ENCODE data around the gene MFAP2. TPM values are rescaled to one million over a fixed set of nuclear protein-coding genes. Genes with fewer than 3 reads are reported as not detected.

MFAP2 gene
- total and polyA plus RNA-seq, 2 donors from 2014 or later = 7.2 to 8.2 TPM

DNA sequence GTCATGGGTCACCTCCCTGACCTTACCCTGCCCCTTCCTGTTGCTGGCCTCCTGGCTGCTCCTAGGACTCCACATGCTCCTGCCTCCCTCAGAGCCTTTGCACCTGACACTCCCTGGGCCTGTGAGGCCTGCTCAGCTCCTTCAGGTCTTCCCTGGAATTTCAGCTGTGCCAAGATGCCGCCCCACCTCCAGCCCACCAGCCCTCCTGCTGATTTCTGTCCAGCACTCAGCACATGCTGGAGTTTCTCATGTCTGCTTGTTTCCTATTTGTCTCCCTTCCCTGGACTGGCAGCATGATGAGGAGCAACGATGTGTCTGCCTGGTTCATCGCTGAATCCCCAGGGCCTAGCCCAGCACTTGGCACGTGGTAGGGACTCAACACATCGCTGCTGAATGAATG, 3.0 kb downstream of the MFAP2 start:
- H3K36me3 ChIP-seq (ENCODE audit: control insufficient read depth in 2 of 3, insufficient read depth in 3 of 3, low read length in 3 of 3) = no peaks in the 10 kb centered on the region
- H3K4me1 ChIP-seq (ENCODE audit: control insufficient read depth in 2 of 3, insufficient read depth in 2 of 3, low read depth in 1 of 3, low read length in 3 of 3) = no peaks in the 10 kb centered on the region
- no peaks in the 10 kb centered on the region for H3K27me3 ChIP-seq (ENCODE audit: control insufficient read depth, insufficient read depth, low read length)
- no peak overlapping the region for H3K9ac ChIP-seq (ENCODE audit: low read length in 3 of 3)
- H3K9me3 ChIP-seq (ENCODE audit: control insufficient read depth in 2 of 3, insufficient read depth in 1 of 3, low read length in 3 of 3) = no peaks in the 10 kb centered on the region
- TF ChIP-seq, protein P1, sequence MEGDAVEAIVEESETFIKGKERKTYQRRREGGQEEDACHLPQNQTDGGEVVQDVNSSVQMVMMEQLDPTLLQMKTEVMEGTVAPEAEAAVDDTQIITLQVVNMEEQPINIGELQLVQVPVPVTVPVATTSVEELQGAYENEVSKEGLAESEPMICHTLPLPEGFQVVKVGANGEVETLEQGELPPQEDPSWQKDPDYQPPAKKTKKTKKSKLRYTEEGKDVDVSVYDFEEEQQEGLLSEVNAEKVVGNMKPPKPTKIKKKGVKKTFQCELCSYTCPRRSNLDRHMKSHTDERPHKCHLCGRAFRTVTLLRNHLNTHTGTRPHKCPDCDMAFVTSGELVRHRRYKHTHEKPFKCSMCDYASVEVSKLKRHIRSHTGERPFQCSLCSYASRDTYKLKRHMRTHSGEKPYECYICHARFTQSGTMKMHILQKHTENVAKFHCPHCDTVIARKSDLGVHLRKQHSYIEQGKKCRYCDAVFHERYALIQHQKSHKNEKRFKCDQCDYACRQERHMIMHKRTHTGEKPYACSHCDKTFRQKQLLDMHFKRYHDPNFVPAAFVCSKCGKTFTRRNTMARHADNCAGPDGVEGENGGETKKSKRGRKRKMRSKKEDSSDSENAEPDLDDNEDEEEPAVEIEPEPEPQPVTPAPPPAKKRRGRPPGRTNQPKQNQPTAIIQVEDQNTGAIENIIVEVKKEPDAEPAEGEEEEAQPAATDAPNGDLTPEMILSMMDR (IDR thresholded peaks at IDR 0.05; ENCODE audit: borderline replicate concordance, extremely low read depth, insufficient read depth) = no peak
- DNase-seq (no peak), FAIRE-seq (no peak)
- intact Hi-C loops (cut with DNase I) = loop anchor here (10.0 kb wide), 1 partner anchor 67 kb away; no protein-coding TSS in a partner anchor
- H3K27ac ChIP-seq (ENCODE audit: low read depth in 2 of 2, low read length in 2 of 2) = no peak overlapping the region
- H3K4me3 ChIP-seq (ENCODE audit: low read length in 3 of 3) = no peak overlapping the region

- Histone ChIP-seq H3K27me3 (ENCODE audit: control insufficient read depth, insufficient read depth, low read length) (no peaks in the 10 kb centered on the region), H3K4me3 (ENCODE audit: low read length in 3 of 3) (no peak overlapping the region), H3K4me1 (ENCODE audit: control insufficient read depth in 2 of 3, insufficient read depth in 2 of 3, low read depth in 1 of 3, low read length in 3 of 3) (no peaks in the 10 kb centered on the region), H3K9ac (ENCODE audit: low read length in 3 of 3) (no peak overlapping the region), H3K36me3 (ENCODE audit: control insufficient read depth in 2 of 3, insufficient read depth in 3 of 3, low read length in 3 of 3) (no peaks in the 10 kb centered on the region), H3K9me3 (ENCODE audit: control insufficient read depth in 2 of 3, insufficient read depth in 1 of 3, low read length in 3 of 3) (no peaks in the 10 kb centered on the region), H3K27ac (ENCODE audit: low read depth in 2 of 2, low read length in 2 of 2) (no peak overlapping the region)
- intact Hi-C loops (cut with DNase I) = loop anchor here (10.0 kb wide), 1 partner anchor 68 kb away; no protein-coding TSS in a partner anchor
- DNase-seq = no peak
- TF ChIP-seq, protein P1 (IDR thresholded peaks at IDR 0.05; ENCODE audit: borderline replicate concordance, extremely low read depth, insufficient read depth) = no peak
- no peak for FAIRE-seq
These were observed 3.5 kb downstream of the MFAP2 start for GRCh38 chr1:16976966-16977365.

- TF ChIP-seq, protein P1 (IDR thresholded peaks at IDR 0.05; ENCODE audit: borderline replicate concordance, extremely low read depth, insufficient read depth) = no peak
- DNase-seq (no peak), FAIRE-seq (no peak)
- H3K4me1 ChIP-seq (ENCODE audit: control insufficient read depth in 2 of 3, insufficient read depth in 2 of 3, low read depth in 1 of 3, low read length in 3 of 3) = no peaks in the 10 kb centered on the region
- no peaks in the 10 kb centered on the region for H3K36me3 ChIP-seq (ENCODE audit: control insufficient read depth in 2 of 3, insufficient read depth in 3 of 3, low read length in 3 of 3)
- H3K4me3 ChIP-seq (ENCODE audit: low read length in 3 of 3) = no peak overlapping the region
- no peaks in the 10 kb centered on the region for H3K9me3 ChIP-seq (ENCODE audit: control insufficient read depth in 2 of 3, insufficient read depth in 1 of 3, low read length in 3 of 3)
- H3K9ac ChIP-seq (ENCODE audit: low read length in 3 of 3) = no peak overlapping the region
- intact Hi-C loops (cut with DNase I) = loop anchor here (10.0 kb wide), 1 partner anchor 69 kb away; no protein-coding TSS in a partner anchor
- H3K27ac ChIP-seq (ENCODE audit: low read depth in 2 of 2, low read length in 2 of 2) = no peak overlapping the region
- no peaks in the 10 kb centered on the region for H3K27me3 ChIP-seq (ENCODE audit: control insufficient read depth, insufficient read depth, low read length)
These were observed 4.6 kb downstream of the MFAP2 start for GRCh38 chr1:16975838-16976237.

DNA sequence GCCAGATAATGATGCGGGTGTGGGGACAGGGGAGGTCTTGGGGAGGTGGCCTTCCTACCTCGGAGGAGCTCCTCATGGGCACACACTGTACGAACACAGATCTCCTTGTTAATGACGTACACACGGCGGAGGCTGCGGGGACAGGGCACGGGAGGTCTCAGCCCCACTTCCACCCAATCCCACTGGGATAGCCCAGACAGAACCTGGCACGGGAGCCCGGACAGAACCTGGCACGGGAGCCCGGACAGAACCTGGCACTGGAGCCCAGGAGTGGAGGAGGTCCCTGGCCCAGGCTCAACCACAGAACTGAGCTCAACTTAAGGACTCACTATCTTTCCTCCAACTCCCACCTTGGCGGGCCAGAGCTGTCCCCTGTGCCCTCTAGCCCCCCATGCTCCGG, 5.2 kb downstream of the MFAP2 start:
- no peak overlapping the region for H3K4me3 ChIP-seq (ENCODE audit: low read length in 3 of 3)
- H3K9me3 ChIP-seq (ENCODE audit: control insufficient read depth in 2 of 3, insufficient read depth in 1 of 3, low read length in 3 of 3) = no peaks in the 10 kb centered on the region
- TF ChIP-seq, protein P1 (IDR thresholded peaks at IDR 0.05; ENCODE audit: borderline replicate concordance, extremely low read depth, insufficient read depth) = no peak
- no peaks in the 10 kb centered on the region for H3K36me3 ChIP-seq (ENCODE audit: control insufficient read depth in 2 of 3, insufficient read depth in 3 of 3, low read length in 3 of 3)
- no peaks in the 10 kb centered on the region for H3K27me3 ChIP-seq (ENCODE audit: control insufficient read depth, insufficient read depth, low read length)
- intact Hi-C loops (cut with DNase I) = loop anchor here (10.0 kb wide), 1 partner anchor 70 kb away; no protein-coding TSS in a partner anchor
- H3K9ac ChIP-seq (ENCODE audit: low read length in 3 of 3) = no peak overlapping the region
- no peaks in the 10 kb centered on the region for H3K4me1 ChIP-seq (ENCODE audit: control insufficient read depth in 2 of 3, insufficient read depth in 2 of 3, low read depth in 1 of 3, low read length in 3 of 3)
- DNase-seq = no peak
- FAIRE-seq = no peak
- no peak overlapping the region for H3K27ac ChIP-seq (ENCODE audit: low read depth in 2 of 2, low read length in 2 of 2)

Data from kidney (tissue), 14 donors.